Neural cell (in vitro differentiated cells): ENCODE results near the gene BTBD7. TPM values are rescaled to one million over a fixed set of nuclear protein-coding genes. Genes with fewer than 3 reads are reported as not detected.

Experiments used
- H2AFZ ChIP-seq: fragments of 200-600, 300-800 bp; sonication (generic), shearing (Covaris generic); 2 replicates; pipeline ENCODE4 v1.6.0; 2014; ENCODE audit warnings: low read depth, mild to moderate bottlenecking, antibody characterized with exemption, low read length, moderate library complexity
- H3F3A ChIP-seq: fragments of 200-600 bp; shearing (Covaris generic); 2 replicates; pipeline ENCODE4 v1.6.1; 2016; ENCODE audit warnings: mild to moderate bottlenecking, moderate library complexity, mixed read lengths, antibody characterized with exemption, low read length; ENCODE audit not compliant: insufficient read depth, poor library complexity, severe bottlenecking
- H3K27ac ChIP-seq: fragments of 200-600, 300-800 bp; sonication (generic), shearing (Covaris generic); 2 replicates; pipeline ENCODE4 v1.5.1; 2014; ENCODE audit warnings: mild to moderate bottlenecking, low read length, moderate library complexity
- H3K27me3 ChIP-seq: fragments of 300-800, 200-600 bp; sonication (generic), shearing (Covaris generic); 2 replicates; pipeline ENCODE4 v1.6.0; 2014; ENCODE audit warnings: mild to moderate bottlenecking, low read depth, low read length, moderate library complexity; ENCODE audit not compliant: insufficient read depth
- H3K36me3 ChIP-seq: fragments of 300-800, 200-600 bp; sonication (generic), shearing (Covaris generic); 2 replicates; pipeline ENCODE4 v1.5.1; 2014; ENCODE audit warnings: mild to moderate bottlenecking, antibody characterized with exemption, low read length, moderate library complexity; ENCODE audit not compliant: insufficient read depth
- H3K4me2 ChIP-seq: fragments of 300-800, 200-600 bp; sonication (generic), shearing (Covaris generic); 2 replicates; pipeline ENCODE4 v1.6.0; 2014; ENCODE audit warnings: mild to moderate bottlenecking, low read length
- H3K4me3 ChIP-seq: fragments of 300-800, 200-600 bp; sonication (generic), shearing (Covaris generic); 2 replicates; pipeline ENCODE4 v1.5.1; 2014; ENCODE audit warnings: mild to moderate bottlenecking, low read length, moderate library complexity
- H3K79me2 ChIP-seq: fragments of 200-600 bp; shearing (Covaris generic); replicated peaks from 2 replicates; pipeline ENCODE4 v1.6.0; 2014; ENCODE audit warnings: mild to moderate bottlenecking, low read length, moderate library complexity; ENCODE audit not compliant: insufficient read depth
- H3K9ac ChIP-seq: fragments of 300-800, 200-600 bp; sonication (generic), shearing (Covaris generic); 2 replicates; pipeline ENCODE4 v1.6.1; 2016; ENCODE audit warnings: mild to moderate bottlenecking, low read length, mixed read lengths
- H3K9me2 ChIP-seq: fragments of 200-600 bp; shearing (Covaris generic); 2 replicates; pipeline ENCODE4 v1.6.1; 2016; ENCODE audit warnings: mild to moderate bottlenecking, low read length, mixed read lengths; ENCODE audit not compliant: insufficient read depth
- H3K9me3 ChIP-seq: fragments of 200-600, 300-800 bp; sonication (generic), shearing (Covaris generic); 2 replicates; pipeline ENCODE4 v1.6.1; 2016; ENCODE audit warnings: mild to moderate bottlenecking, mixed run types, low read length, moderate library complexity, mixed read lengths
- H4K20me1 ChIP-seq: fragments of 200-600 bp; shearing (Covaris generic); 2 replicates; pipeline ENCODE4 v1.6.1; 2016; ENCODE audit warnings: mild to moderate bottlenecking, mixed run types; ENCODE audit not compliant: insufficient read depth
- CTCF ChIP-seq: fragments of 450-650 bp; IDR thresholded peaks from 2 replicates; pipeline ENCODE4 v1.5.1; 2014; ENCODE audit warnings: antibody characterized with exemption, mild to moderate bottlenecking, moderate library complexity; ENCODE audit not compliant: poor library complexity, severe bottlenecking
- EP300 ChIP-seq: fragments of 450-650 bp; conservative IDR thresholded peaks from 2 replicates; pipeline ENCODE4 v1.6.1; 2014; ENCODE audit warnings: antibody characterized with exemption, mild to moderate bottlenecking, moderate library complexity; ENCODE audit not compliant: poor library complexity, severe bottlenecking
- EZH2 ChIP-seq: fragments of 200-600, 300-800 bp; shearing (Covaris generic), sonication (generic); IDR thresholded peaks from 2 replicates; pipeline ENCODE4 v1.6.1; 2014; ENCODE audit warnings: antibody characterized with exemption, low read length, borderline replicate concordance, mild to moderate bottlenecking; ENCODE audit not compliant: insufficient read depth, poor library complexity, severe bottlenecking
- MXI1 ChIP-seq: fragments of 450-650 bp; conservative IDR thresholded peaks from 2 replicates; pipeline ENCODE4 v1.6.1; 2014; ENCODE audit warnings: antibody characterized with exemption, mild to moderate bottlenecking; ENCODE audit not compliant: poor library complexity, severe bottlenecking
- POLR2AphosphoS5 ChIP-seq: IDR thresholded peaks from 2 replicates; pipeline ENCODE4 v1.6.1; 2012
- RAD21 ChIP-seq: fragments of 450-650 bp; conservative IDR thresholded peaks from 2 replicates; pipeline ENCODE4 v1.6.1; 2014; ENCODE audit warnings: antibody characterized with exemption, mild to moderate bottlenecking, moderate library complexity
- REST ChIP-seq: IDR thresholded peaks from 2 replicates; pipeline ENCODE4 v1.6.1; 2012; ENCODE audit warnings: borderline replicate concordance
- SMC3 ChIP-seq: fragments of 450-650 bp; conservative IDR thresholded peaks from 2 replicates; pipeline ENCODE4 v1.6.1; 2014; ENCODE audit warnings: antibody characterized with exemption, mild to moderate bottlenecking, moderate library complexity; ENCODE audit not compliant: poor library complexity
- TAF1 ChIP-seq: IDR thresholded peaks from 2 replicates; pipeline ENCODE4 v1.6.1; 2012; ENCODE audit warnings: low read depth
- polyA plus RNA-seq: library from polyadenylated mRNA; depleted of rRNA; stranded (reverse); fragments of >200 nt; gene quantifications from 2 replicates; pipeline ENCODE4 v1.2.3, GENCODE V29; 2014

Gene BTBD7
- polyA plus RNA-seq, 1 donor from 2014 or later: 11.5 TPM

GRCh38 chr14:93379831-93380230, 47.0 kb upstream of the BTBD7 start:
- H4K20me1 ChIP-seq: no peaks in the 10 kb centered on the region

DNA sequence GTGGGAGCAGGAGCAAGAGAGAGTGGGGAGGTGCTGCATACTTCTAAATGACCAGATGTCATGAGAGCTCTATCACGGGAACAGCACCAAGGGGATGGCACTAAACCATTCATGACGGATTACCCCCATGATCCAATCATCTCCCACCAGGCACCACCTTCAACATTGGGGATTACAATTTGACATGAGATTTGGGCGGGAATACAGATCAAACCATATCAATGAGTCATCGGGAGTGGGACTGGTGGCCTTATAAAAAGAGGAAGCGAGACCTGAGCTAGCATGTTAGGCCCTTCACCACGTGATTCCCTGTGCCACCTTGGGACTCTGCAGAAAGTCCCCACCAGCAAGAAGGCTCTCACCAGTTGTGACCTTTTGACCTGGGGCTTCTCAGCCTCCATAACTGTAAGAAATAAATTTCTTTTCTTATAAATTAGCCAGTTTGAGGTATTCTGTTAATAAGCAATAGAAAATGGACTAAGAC, 42.9 kb upstream of the BTBD7 start:
- Histone ChIP-seq H3K4me2 (no peak overlapping the region), H3K27ac (no peak overlapping the region), H3K36me3 (no peaks in the 10 kb centered on the region), H3K4me3 (no peak overlapping the region), H3K27me3 (no peaks in the 10 kb centered on the region), H3F3A (no peaks in the 10 kb centered on the region), H3K9me3 (no peaks in the 10 kb centered on the region), H2AFZ (no peak overlapping the region), H4K20me1 (no peaks in the 10 kb centered on the region), H3K9ac (no peak overlapping the region), H3K79me2 (no peaks in the 10 kb centered on the region), H3K9me2 (no peaks in the 10 kb centered on the region)
- no peak for TF ChIP-seq REST
- no peak for TF ChIP-seq EP300
- TF ChIP-seq TAF1: no peak
- TF ChIP-seq MXI1: no peak
- TF ChIP-seq RAD21: no peak
- no peak for TF ChIP-seq CTCF
- no peak for TF ChIP-seq POLR2AphosphoS5
- TF ChIP-seq EZH2: no peak
- TF ChIP-seq SMC3: no peak

More at GRCh38 chr14:93379831-93380230, 47.0 kb upstream of the BTBD7 start:
- Histone ChIP-seq H3K27ac (no peak overlapping the region), H3K79me2 (no peaks in the 10 kb centered on the region), H3K36me3 (no peaks in the 10 kb centered on the region), H3K9ac (no peak overlapping the region), H3K27me3 (no peaks in the 10 kb centered on the region), H3F3A (no peaks in the 10 kb centered on the region), H2AFZ (no peak overlapping the region), H3K9me3 (no peaks in the 10 kb centered on the region), H3K4me2 (no peak overlapping the region), H3K4me3 (no peak overlapping the region), H3K9me2 (no peaks in the 10 kb centered on the region)
- TF ChIP-seq MXI1 (no peak), RAD21 (no peak), EP300 (no peak), SMC3 (no peak), POLR2AphosphoS5 (no peak)
